Measurements from ENCODE around the gene TNFRSF19.

The TNFRSF19 gene

GRCh38 chr13:23723471-23723870, 153.3 kb downstream of the TNFRSF19 start:
- Histone ChIP-seq H3K9me3 (ENCODE audit: control insufficient read depth, insufficient read depth, low read length) (no peaks in the 10 kb centered on the region), H3K27me3 (ENCODE audit: control insufficient read depth, insufficient read depth, low read length) (no peaks in the 10 kb centered on the region), H3K27ac (ENCODE audit: low read depth, low read length) (no peak overlapping the region), H3K36me3 (ENCODE audit: control insufficient read depth, insufficient read depth, low read length) (no peaks in the 10 kb centered on the region), H3K4me3 (ENCODE audit: low read depth, low read length) (no peak overlapping the region), H3K9ac (ENCODE audit: low read depth, low read length) (no peak overlapping the region), H3K4me1 (ENCODE audit: control insufficient read depth, insufficient read depth, low read length) (peaks cover 10% of the 10 kb centered on the region)

GRCh38 chr13:23724196-23724970, 154.2 kb downstream of the TNFRSF19 start:
- H3K4me3 ChIP-seq (ENCODE audit: low read depth, low read length) = no peak overlapping the region
- H3K27ac ChIP-seq (ENCODE audit: low read depth, low read length) = no peak overlapping the region
- no peaks in the 10 kb centered on the region for H3K9me3 ChIP-seq (ENCODE audit: control insufficient read depth, insufficient read depth, low read length)
- no peak overlapping the region for H3K9ac ChIP-seq (ENCODE audit: low read depth, low read length)
- H3K4me1 ChIP-seq (ENCODE audit: control insufficient read depth, insufficient read depth, low read length) = peaks cover 10% of the 10 kb centered on the region
- H3K27me3 ChIP-seq (ENCODE audit: control insufficient read depth, insufficient read depth, low read length) = no peaks in the 10 kb centered on the region
- H3K36me3 ChIP-seq (ENCODE audit: control insufficient read depth, insufficient read depth, low read length) = no peaks in the 10 kb centered on the region
